ENCODE data around the gene PLEKHG4B. TPM values are rescaled to one million over a fixed set of nuclear protein-coding genes. Genes with fewer than 3 reads are reported as not detected.
"Not testable (repeated sequence)": the region's sequence is repeated elsewhere in the genome, so short reads cannot be mapped to it uniquely, and the experiment has no call there.

The PLEKHG4B gene
- total and polyA plus RNA-seq, 10 donors: under 0.01 to 0.51 (median 0.20) TPM; not detected in 2

GRCh38 chr5:234450-234849, 142.5 kb downstream of the PLEKHG4B start:
- no peak for DNase-seq
- H3K27me3 ChIP-seq (replicated peaks in 1 of 7): no peaks in the 10 kb centered on the region
- 88 to 95% (median 93%) methylated on average over 8 of the region's 8 CpGs for whole genome bisulfite sequencing, 5 donors
- no peaks in the 10 kb centered on the region for H3K9me3 ChIP-seq
- peaks cover 7 to 100% (median 86%) of the 10 kb centered on the region in 6 donors for H3K36me3 ChIP-seq
- intact Hi-C loops (cut with DNase I; ENCODE audit: low total_unique reads): no loop called here
- H3K4me3 ChIP-seq: no peak overlapping the region
- no peak overlapping the region for H3K27ac ChIP-seq
- no peaks in the 10 kb centered on the region for H3K4me1 ChIP-seq
- TF ChIP-seq POLR2A (IDR thresholded peaks at IDR 0.05): no peak
- no peak for TF ChIP-seq POLR2AphosphoS5 (IDR thresholded peaks at IDR 0.05)
- TF ChIP-seq, protein P1, sequence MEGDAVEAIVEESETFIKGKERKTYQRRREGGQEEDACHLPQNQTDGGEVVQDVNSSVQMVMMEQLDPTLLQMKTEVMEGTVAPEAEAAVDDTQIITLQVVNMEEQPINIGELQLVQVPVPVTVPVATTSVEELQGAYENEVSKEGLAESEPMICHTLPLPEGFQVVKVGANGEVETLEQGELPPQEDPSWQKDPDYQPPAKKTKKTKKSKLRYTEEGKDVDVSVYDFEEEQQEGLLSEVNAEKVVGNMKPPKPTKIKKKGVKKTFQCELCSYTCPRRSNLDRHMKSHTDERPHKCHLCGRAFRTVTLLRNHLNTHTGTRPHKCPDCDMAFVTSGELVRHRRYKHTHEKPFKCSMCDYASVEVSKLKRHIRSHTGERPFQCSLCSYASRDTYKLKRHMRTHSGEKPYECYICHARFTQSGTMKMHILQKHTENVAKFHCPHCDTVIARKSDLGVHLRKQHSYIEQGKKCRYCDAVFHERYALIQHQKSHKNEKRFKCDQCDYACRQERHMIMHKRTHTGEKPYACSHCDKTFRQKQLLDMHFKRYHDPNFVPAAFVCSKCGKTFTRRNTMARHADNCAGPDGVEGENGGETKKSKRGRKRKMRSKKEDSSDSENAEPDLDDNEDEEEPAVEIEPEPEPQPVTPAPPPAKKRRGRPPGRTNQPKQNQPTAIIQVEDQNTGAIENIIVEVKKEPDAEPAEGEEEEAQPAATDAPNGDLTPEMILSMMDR (IDR thresholded peaks at IDR 0.05 in 8 of 11, conservative IDR thresholded peaks at IDR 0.05 in 3 of 11): no peak

DNA sequence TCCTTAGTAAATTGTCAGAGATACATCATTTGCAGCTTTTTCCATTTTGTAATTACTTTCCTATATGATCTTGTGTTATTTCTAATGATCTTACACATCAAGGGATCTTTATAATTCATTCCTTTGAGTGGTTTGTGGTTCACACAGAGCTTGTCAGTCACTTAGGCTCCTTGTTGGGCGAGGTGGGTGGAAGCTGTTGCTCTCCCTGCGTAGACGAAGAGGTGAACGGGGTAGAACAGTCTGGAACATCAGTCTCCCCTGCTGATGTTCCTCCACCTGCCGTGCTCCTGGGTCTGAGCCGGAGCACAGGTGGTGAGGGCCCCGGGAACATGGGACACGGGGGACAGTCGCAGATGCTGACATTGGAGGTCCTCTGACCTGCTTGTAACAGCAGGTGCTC, 143.6 kb downstream of the PLEKHG4B start:
- H3K27me3 ChIP-seq (replicated peaks in 1 of 7); H3K27ac ChIP-seq; H3K4me1 ChIP-seq; H3K4me3 ChIP-seq; H3K9me3 ChIP-seq; intact Hi-C loops (cut with DNase I; ENCODE audit: low total_unique reads); DNase-seq: not testable (repeated sequence)
- 93 to 99% (median 96%) methylated on average over 6 to 9 of the region's 9 CpGs for WGBS, 5 donors
- H3K36me3 ChIP-seq: peaks cover 7 to 100% (median 88%) of the 10 kb centered on the region in 6 donors

DNA sequence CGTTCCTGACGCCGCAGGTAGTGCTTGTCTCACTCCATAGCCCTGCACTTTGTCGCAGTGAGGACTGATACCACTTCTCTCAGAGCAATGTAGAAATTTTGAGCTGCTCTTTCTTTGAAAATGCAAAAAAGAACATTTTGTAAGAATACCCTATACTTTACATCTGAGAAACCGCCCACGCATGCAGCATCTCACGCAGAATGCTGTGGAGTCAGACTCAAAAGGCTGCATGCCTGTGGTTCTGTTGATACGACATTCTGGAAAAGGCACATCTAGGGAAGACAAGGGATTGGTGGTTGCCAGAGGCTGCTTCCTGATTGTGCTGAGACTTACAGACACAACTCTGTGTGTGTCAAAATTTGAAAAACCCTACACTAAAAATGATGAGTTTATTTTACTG, 146.0 kb downstream of the PLEKHG4B start:
- H3K4me3 ChIP-seq; DNase-seq; H3K9me3 ChIP-seq; H3K27me3 ChIP-seq (replicated peaks in 1 of 7); H3K4me1 ChIP-seq; intact Hi-C loops (cut with DNase I; ENCODE audit: low total_unique reads); H3K27ac ChIP-seq: not testable (repeated sequence)
- 89 to 96% (median 95%) methylated on average over 7 to 8 of the region's 8 CpGs for WGBS, 5 donors
- H3K36me3 ChIP-seq: peaks cover 5 to 100% (median 89%) of the 10 kb centered on the region in 6 donors

Small RNA genes lying within 50 kb of the gene (small RNA-seq; reads per million reads assigned to genes)
- gene RF00019: 0 reads per million in 4 donors

Other genes starting within 250 kb of the PLEKHG4B start
- gene LRRC14B, start 99.3 kb downstream of the PLEKHG4B start, total RNA-seq: not detected
- under 1 TPM in 1 of 3 donors, not detected in 2; 0.10 TPM for gene LRRC14B, start 99.3 kb downstream of the PLEKHG4B start, polyA plus RNA-seq
- gene CCDC127, start 126.0 kb downstream of the PLEKHG4B start, total RNA-seq: 1 to 10 TPM; 2.8 to 8.9 (median 5.7) TPM
- 1 to 10 TPM; 1.2 to 2.6 (median 1.8) TPM for gene CCDC127, start 126.0 kb downstream of the PLEKHG4B start, polyA plus RNA-seq
- gene SDHA, start 126.2 kb downstream of the PLEKHG4B start, total RNA-seq: 100 to 1,000 TPM in 6 of 7 donors, 10 to 100 TPM in 1; 91.9 to 135 (median 122) TPM
- 10 to 100 TPM; 58.6 to 86.0 (median 62.3) TPM for gene SDHA, start 126.2 kb downstream of the PLEKHG4B start, polyA plus RNA-seq
- gene PDCD6, start 179.5 kb downstream of the PLEKHG4B start, total RNA-seq: 100 to 1,000 TPM in 3 of 7 donors, 10 to 100 TPM in 4; 74.1 to 106 (median 96.9) TPM
- 100 to 1,000 TPM; 102 to 158 (median 127) TPM for gene PDCD6, start 179.5 kb downstream of the PLEKHG4B start, polyA plus RNA-seq
- gene AHRR, start 229.5 kb downstream of the PLEKHG4B start, total RNA-seq: 10 to 100 TPM; 11.2 to 28.5 (median 14.0) TPM
- gene AHRR, start 229.5 kb downstream of the PLEKHG4B start, polyA plus RNA-seq: 1 to 10 TPM in 2 of 3 donors, under 1 TPM in 1; 0.96 to 5.4 (median 2.8) TPM

Measured in spleen (tissue), 11 donors.